Inflammatory macrophage (primary cell): ENCODE data around the gene RBMS2.
A peak's percentile ranks its signal among the peaks of the same experiment; 100 is the strongest.

Experiments used
- DNase-seq, 2 donors: peaks; one replicate each; pipeline ENCODE4 v3.0.0-alpha.2; 2020 to 2022

The RBMS2 gene

GRCh38 chr12:56632701-56633467, 111.3 kb downstream of the RBMS2 start:
- DNase-seq, result no peak

- no peak for DNase-seq
Measured at GRCh38 chr12:56633468-56634241, 112.0 kb downstream of the RBMS2 start.

GRCh38 chr12:56634242-56634836, 112.7 kb downstream of the RBMS2 start:
- DNase-seq, result no peak

DNA sequence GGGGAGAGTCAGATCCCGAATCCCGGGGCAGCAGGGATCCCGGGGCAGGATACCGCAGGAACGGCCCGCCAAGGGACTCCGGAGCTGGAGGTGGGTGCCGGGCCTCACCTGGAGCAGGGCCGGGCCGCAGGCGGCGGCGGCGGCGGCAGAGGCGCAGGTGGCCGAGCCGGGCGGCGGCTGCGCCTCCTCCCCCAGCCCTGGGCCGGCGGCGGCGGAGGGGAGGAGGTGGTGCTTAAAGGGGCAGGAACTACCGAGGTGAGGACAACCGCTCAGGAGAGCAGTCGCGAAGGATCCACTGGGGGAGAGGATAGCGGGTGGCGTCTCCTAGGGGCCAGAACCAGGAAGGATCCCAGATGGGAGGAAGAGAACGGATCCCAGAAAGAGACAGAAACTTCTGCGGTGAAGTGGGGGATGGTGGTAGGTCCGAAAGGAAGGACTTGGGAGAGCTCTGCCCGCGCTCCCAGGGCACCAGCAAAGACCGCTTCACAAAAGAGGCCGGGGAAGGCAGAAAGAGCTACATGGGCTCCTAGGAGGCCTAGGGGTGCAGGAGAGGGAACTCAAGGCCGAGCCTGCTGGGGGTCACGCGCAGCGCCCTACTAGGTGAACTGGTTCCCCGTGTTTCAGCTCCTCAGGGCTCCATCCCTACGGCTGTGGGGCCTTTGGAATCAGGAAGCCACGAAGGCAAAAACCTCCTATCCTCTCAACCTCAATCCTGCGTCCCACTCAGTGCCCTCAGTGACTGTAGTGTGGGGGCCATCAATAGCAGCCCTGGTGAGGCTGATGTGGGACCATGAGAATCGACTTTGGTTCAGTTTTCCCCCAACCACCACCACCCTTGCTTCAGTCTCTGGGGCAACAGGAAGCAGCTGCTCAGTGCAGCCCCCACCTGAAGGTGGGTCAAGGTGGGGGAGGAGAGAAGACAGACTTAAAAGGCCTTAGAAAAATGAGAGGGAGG, 113.5 kb downstream of the RBMS2 start:
- peak; percentile 41 to 43 for DNase-seq

- peak; percentile 79 to 84 for DNase-seq
Measured at GRCh38 chr12:56635806-56636674, 114.4 kb downstream of the RBMS2 start.

DNA sequence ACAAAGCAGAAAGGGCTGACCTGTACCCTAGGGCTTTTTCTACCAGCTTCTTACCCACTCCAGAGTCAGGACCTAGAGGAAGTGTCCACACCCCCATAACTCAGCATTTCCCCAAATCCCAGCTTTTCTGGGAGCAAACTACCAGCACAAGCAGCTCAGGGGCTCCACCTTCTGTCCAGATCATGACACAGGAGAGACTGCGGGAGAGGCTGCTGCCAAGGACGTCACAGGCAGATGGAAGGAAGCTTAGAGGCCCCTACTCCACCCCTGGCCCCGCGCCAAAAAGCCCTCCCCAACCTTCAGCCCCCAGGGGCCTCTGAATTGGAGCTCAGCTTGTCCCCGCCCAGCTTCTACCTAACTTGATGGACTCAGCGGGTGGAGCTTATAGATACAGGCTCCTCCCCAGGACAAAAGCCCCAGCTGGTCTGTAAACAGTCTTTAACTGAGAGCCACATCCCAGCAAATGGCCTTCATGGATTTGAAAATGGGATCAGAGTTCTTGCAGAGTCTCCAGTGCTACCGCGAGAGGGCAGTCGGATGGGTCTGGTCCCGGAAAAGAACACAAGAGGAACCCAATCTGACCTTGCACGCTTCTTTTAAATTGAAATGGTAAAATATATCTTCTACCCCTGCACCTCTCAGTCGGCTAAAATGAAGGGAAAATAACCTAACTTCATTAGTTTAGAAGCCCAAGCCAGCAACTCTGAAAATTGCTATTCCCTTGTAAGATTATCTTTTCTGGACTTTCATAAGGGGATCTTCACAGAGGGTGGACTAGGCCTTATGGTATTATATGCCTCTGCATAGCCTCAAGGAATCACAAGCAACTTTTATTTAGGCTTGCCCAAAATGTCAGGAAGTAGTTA, 115.3 kb downstream of the RBMS2 start:
- DNase-seq, result peak; percentile 85 to 88

DNA sequence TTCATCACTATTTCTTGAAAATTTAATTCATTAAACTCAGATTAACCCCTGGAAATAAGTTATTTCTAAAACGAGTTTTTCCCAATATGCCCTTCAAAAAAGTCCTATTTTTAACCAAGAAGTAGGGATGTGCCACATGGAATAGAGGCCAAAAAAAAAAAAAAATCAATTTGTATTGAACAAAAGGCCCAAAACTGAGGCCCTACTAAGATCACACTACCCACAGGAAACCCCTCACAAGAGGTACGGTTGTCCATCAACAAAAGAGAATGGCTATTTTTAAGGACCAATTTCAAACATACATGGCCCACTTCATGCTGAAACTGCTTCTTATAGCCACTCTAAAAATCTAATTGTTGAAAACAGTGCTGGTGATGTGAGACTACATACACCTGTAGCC, 116.0 kb downstream of the RBMS2 start:
- no peak for DNase-seq

GRCh38 chr12:56641219-56641618, 119.6 kb downstream of the RBMS2 start:
- peak in 1 of 2 donors; percentile 33 for DNase-seq

DNA sequence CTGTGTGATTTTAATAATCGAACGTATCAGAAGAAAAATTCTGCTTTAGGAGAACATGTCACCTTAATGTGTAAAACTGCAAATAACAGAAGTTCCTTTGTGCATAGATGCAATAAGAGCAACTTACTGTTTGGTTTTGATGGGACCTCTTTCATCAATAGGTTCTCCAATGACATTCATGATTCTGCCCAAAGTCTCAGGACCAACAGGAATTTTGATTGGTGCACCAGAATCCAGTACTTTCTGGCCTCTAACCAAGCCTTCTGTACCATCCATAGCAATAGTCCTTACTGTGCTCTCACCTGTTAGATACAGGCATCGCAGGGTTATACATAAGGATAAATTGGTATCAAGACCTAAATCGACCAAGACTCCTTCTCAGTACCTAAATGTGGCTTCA, 123.0 kb downstream of the RBMS2 start:
- no peak for DNase-seq

- DNase-seq, result peak in 1 of 2 donors; percentile 27
Measured at GRCh38 chr12:56645201-56645716, 123.6 kb downstream of the RBMS2 start.
